ENCODE measurements around the gene FOXP1.

GRCh38 chr3:71118436-71118835, 465.1 kb downstream of the FOXP1 start:
- no peak for TF ChIP-seq CTCF (conservative IDR thresholded peaks at IDR 0.05 in 1 of 2, IDR thresholded peaks at IDR 0.05 in 1 of 2; ENCODE audit: extremely low read depth in 1 of 2, insufficient read depth in 1 of 2, low read depth in 1 of 2, low read length in 2 of 2)
- no peak for TF ChIP-seq EZH2 (IDR thresholded peaks at IDR 0.05; ENCODE audit: borderline replicate concordance, low read length)

Data from mammary epithelial cell (primary cell).